K562 (cell line): Measurements from ENCODE around the gene C10orf95. TPM values are rescaled to one million over a fixed set of nuclear protein-coding genes. Genes with fewer than 3 reads are reported as not detected.

ENCODE experiments used
- ATAC-seq: fragments of 200-7000 bp; cut with Tn5 transposase; 3 replicates; pipeline ENCODE4 v1.9.1; 2020; ENCODE audit warnings: moderate library complexity
- BruUV-seq: library from RNA; stranded (reverse); fragments of 400-500 nt; replicated peaks from 2 replicates; lab custom pipeline; 2021; lab: Mats Ljungman, UMichigan
- CTCF ChIA-PET: fragments of 300-600 bp; formaldehyde crosslinking; extraction: SDS; loops from one replicate; lab custom pipeline; 2021; ENCODE audit warnings: low intra/inter-chr PET ratio; lab: Yijun Ruan, JAX
- POLR2A ChIA-PET: fragments of 300-600, 350-650 bp; sonication (Branson Sonifier 250); formaldehyde crosslinking; extraction: SDS; loops from one replicate; lab custom pipeline; 2021; ENCODE audit warnings: antibody characterized with exemption, inconsistent platforms; lab: Yijun Ruan, JAX
- DNase-seq, 4 experiments: peaks; one replicate each; pipeline versions ENCODE4 v3.0.0 to v3.0.0-alpha.2; 2011 to 2018; ENCODE audit warnings: low spot score in 3 of 4, mixed read lengths in 3 of 4; ENCODE audit errors: extremely low read depth in 1 of 4
- FAIRE-seq: peaks from 2 replicates; lab custom pipeline; 2011; peaks lifted over from hg19 to GRCh38; lab: Jason Lieb, UNC
- H2AFZ ChIP-seq: 2 replicates; pipeline ENCODE4 v1.6.0; 2011; ENCODE audit warnings: low read depth, low read length, control low read depth, inconsistent platforms
- H3K27ac ChIP-seq: fragments of 200-600 bp; 3 replicates; pipeline ENCODE4 v1.8.0; 2011; ENCODE audit warnings: low read depth, mild to moderate bottlenecking, control low read depth, inconsistent platforms, low read length, moderate library complexity, mixed read lengths; ENCODE audit errors: extremely low read depth
- H3K27me3 ChIP-seq, 2 experiments: fragments of 300-600 bp in 1 of 2; 2 replicates in 1 of 2; 3 replicates in 1 of 2; pipeline versions ENCODE4 v1.6.0 to v1.8.0; 2011; ENCODE audit warnings: inconsistent platforms in 2 of 2, low read length in 2 of 2, mild to moderate bottlenecking in 1 of 2, mixed read lengths in 1 of 2, moderate library complexity in 1 of 2; ENCODE audit not compliant: control insufficient read depth in 2 of 2, insufficient read depth in 2 of 2
- H3K36me3 ChIP-seq: fragments of 300-600 bp; 3 replicates; pipeline ENCODE4 v1.8.0; 2011; ENCODE audit warnings: mild to moderate bottlenecking, low read length, inconsistent platforms; ENCODE audit not compliant: control insufficient read depth, insufficient read depth
- H3K4me1 ChIP-seq, 2 experiments: fragments of 200-600 bp in 1 of 2; replicated peaks in 1 of 2; 2 replicates in 1 of 2; 3 replicates in 1 of 2; pipeline versions ENCODE4 v1.5.1 to v1.8.0; 2011; ENCODE audit warnings: inconsistent platforms in 2 of 2, low read length in 2 of 2, mild to moderate bottlenecking in 1 of 2, mixed read lengths in 1 of 2, moderate library complexity in 1 of 2; ENCODE audit not compliant: control insufficient read depth in 2 of 2, insufficient read depth in 2 of 2
- H3K4me2 ChIP-seq: 2 replicates; pipeline ENCODE4 v1.6.1; 2011; ENCODE audit warnings: low read length, control low read depth, inconsistent platforms, mixed read lengths; ENCODE audit not compliant: insufficient read depth
- H3K4me3 ChIP-seq: fragments of 200-600 bp; sonication (generic), shearing (Covaris generic); 2 replicates; pipeline ENCODE4 v1.5.1; 2016; ENCODE audit warnings: control low read depth, inconsistent platforms
- H3K79me2 ChIP-seq: fragments of 200-600 bp; 3 replicates; pipeline ENCODE4 v1.8.0; 2011; ENCODE audit warnings: low read length, inconsistent platforms; ENCODE audit not compliant: control insufficient read depth, insufficient read depth
- H3K9ac ChIP-seq, 2 experiments: 2 replicates each; pipeline versions ENCODE4 v1.6.0 to v1.6.1; 2011; ENCODE audit warnings: low read depth in 2 of 2, low read length in 2 of 2, control low read depth in 1 of 2, inconsistent platforms in 1 of 2, mild to moderate bottlenecking in 1 of 2, mixed read lengths in 1 of 2; ENCODE audit not compliant: insufficient read depth in 1 of 2
- H3K9me1 ChIP-seq: one replicate; pipeline ENCODE4 v1.6.0; 2011; ENCODE audit warnings: inconsistent platforms, mild to moderate bottlenecking, low read length, moderate library complexity; ENCODE audit not compliant: control insufficient read depth, insufficient read depth
- H3K9me3 ChIP-seq: replicated peaks from 2 replicates; pipeline ENCODE4 v1.5.1; 2011; ENCODE audit warnings: low read depth, low read length, inconsistent platforms; ENCODE audit not compliant: control insufficient read depth, insufficient read depth
- H4K20me1 ChIP-seq: replicated peaks from 2 replicates; pipeline ENCODE4 v1.6.1; 2011; ENCODE audit warnings: low read length, inconsistent platforms, mixed read lengths; ENCODE audit not compliant: control insufficient read depth, insufficient read depth
- ATF1 ChIP-seq, 2 experiments: fragments of 450-650 bp in 1 of 2; IDR thresholded peaks; 2 replicates each; pipeline ENCODE4 v1.6.1; 2016; ENCODE audit warnings: missing compliant biosample characterization in 1 of 2, missing genetic modification characterization in 1 of 2
- ETV5 ChIP-seq: sonication (generic); formaldehyde crosslinking; IDR thresholded peaks from 2 replicates; pipeline ENCODE4 v1.4.0; 2020; ENCODE audit warnings: low read depth, mild to moderate bottlenecking, missing genetic modification reagents
- GABPB2 ChIP-seq: fragments of 250-450 bp; sonication (Bioruptor Pico); conservative IDR thresholded peaks from 2 replicates; pipeline ENCODE4 v1.5.1; 2021; ENCODE audit warnings: mild to moderate bottlenecking
- KLF10 ChIP-seq: fragments of 250-450 bp; sonication (Bioruptor Pico); IDR thresholded peaks from 2 replicates; pipeline ENCODE4 v1.6.1; 2021; ENCODE audit warnings: matching md5 sums
- KLF13 ChIP-seq: fragments of 450-650 bp; IDR thresholded peaks from 2 replicates; pipeline ENCODE4 v1.6.1; 2016; ENCODE audit warnings: missing genetic modification characterization, low read depth, mild to moderate bottlenecking, missing compliant biosample characterization, moderate library complexity, borderline replicate concordance
- POLR2AphosphoS5 ChIP-seq: IDR thresholded peaks from 2 replicates; pipeline ENCODE4 v1.6.1; 2011; ENCODE audit warnings: mild to moderate bottlenecking, low read depth, low read length, moderate library complexity; ENCODE audit not compliant: control insufficient read depth, insufficient read depth
- POLR2B ChIP-seq: fragments of 450-650 bp; IDR thresholded peaks from 2 replicates; pipeline ENCODE4 v1.6.1; 2018; ENCODE audit warnings: low read depth; ENCODE audit not compliant: partially characterized antibody
- TAF15 ChIP-seq: fragments of 200-400 bp; formaldehyde crosslinking; IDR thresholded peaks from 2 replicates; pipeline ENCODE4 v1.6.1; 2017; ENCODE audit warnings: mild to moderate bottlenecking, low read depth, low read length, moderate library complexity
- TBP ChIP-seq: optimal IDR thresholded peaks from 2 replicates; pipeline ENCODE3; 2011; ENCODE audit warnings: low read depth, low read length, improper control_type of control experiment
- ZFP36 ChIP-seq: fragments of 150-350 bp; IDR thresholded peaks from 2 replicates; pipeline ENCODE4 v1.6.1; 2018; ENCODE audit warnings: low read length, low read depth; ENCODE audit not compliant: partially characterized antibody
- ZNF699 ChIP-seq: fragments of 250-450 bp; sonication (Bioruptor Pico); IDR thresholded peaks from 2 replicates; pipeline ENCODE4 v1.8.0; 2021; ENCODE audit warnings: mild to moderate bottlenecking, moderate library complexity; ENCODE audit not compliant: insufficient replicate concordance
- whole genome bisulfite sequencing: fragments of 100-300 bp; shearing (Covaris generic); methylation state at CpG from one replicate; pipeline ENCODE4 v1.1.6; 2016; ENCODE audit warnings: low coverage, mixed read lengths; ENCODE audit not compliant: insufficient coverage; ENCODE audit errors: missing lambda C conversion rate; 5-methylcytosine and 5-hydroxymethylcytosine counted together
- in situ Hi-C: fragments of 300-500 bp; cut with MboI; formaldehyde crosslinking; loops from 4 replicates; pipeline ENCODE4 v1.15.0; 2018; ENCODE audit warnings: inconsistent platforms, mixed read lengths
- intact Hi-C: fragments of 100-400 bp; cut with micrococcal nuclease; formaldehyde crosslinking; loops from 2 replicates; pipeline ENCODE4 v1.14.2; 2022
- polyA plus RNA-seq, 8 experiments: library from polyadenylated mRNA; depleted of rRNA in 4 of 8; stranded (reverse) in 5 of 8; unstranded in 3 of 8; fragments of >200 nt; fragmentation: Nextera tagmentation in 2 of 8; fragmentation: Illumina TruSeq in 1 of 8; extraction: Ambion mirVana in 2 of 8; extraction: Trizol in 1 of 8; gene quantifications; 2 replicates each; pipeline versions ENCODE4 v1.2.1 to v1.2.3, GENCODE V29; 2011 to 2014; ENCODE audit warnings: inconsistent platforms in 1 of 8, missing spikeins in 1 of 8
- total RNA-seq, 7 experiments: library from RNA; depleted of rRNA in 6 of 7; stranded (reverse); fragments of >200 nt in 6 of 7; fragmentation: Illumina TruSeq in 2 of 7; extraction: Trizol in 2 of 7; gene quantifications; 2 replicates each; pipeline versions ENCODE4 v1.2.1 to v1.2.3, GENCODE V29; 2011 to 2021; ENCODE audit warnings: low replicate concordance in 1 of 7
- TF ChIP-seq, protein P1 (sequence below): fragments of 450-650 bp; IDR thresholded peaks from 2 replicates; pipeline ENCODE4 v1.6.1; 2017; ENCODE audit warnings: mild to moderate bottlenecking, moderate library complexity
- TF ChIP-seq, protein P2 (sequence below): fragments of 250-450 bp; sonication (Bioruptor Pico); IDR thresholded peaks from 2 replicates; pipeline ENCODE4 v1.5.0; 2020; ENCODE audit warnings: mild to moderate bottlenecking
- TF ChIP-seq, protein P3 (sequence below), 2 experiments: fragments of 450-650 bp; conservative IDR thresholded peaks; 2 replicates each; pipeline ENCODE4 v1.6.1; 2017; ENCODE audit warnings: mild to moderate bottlenecking in 2 of 2, moderate library complexity in 2 of 2

C10orf95 gene
- total and polyA plus RNA-seq, 9 of the 15 experiments (the other 6 are each of a cell fraction or from before 2014, with no cell fraction given): 0.03 to 0.41 (median 0.17) TPM; not detected in 1

DNA sequence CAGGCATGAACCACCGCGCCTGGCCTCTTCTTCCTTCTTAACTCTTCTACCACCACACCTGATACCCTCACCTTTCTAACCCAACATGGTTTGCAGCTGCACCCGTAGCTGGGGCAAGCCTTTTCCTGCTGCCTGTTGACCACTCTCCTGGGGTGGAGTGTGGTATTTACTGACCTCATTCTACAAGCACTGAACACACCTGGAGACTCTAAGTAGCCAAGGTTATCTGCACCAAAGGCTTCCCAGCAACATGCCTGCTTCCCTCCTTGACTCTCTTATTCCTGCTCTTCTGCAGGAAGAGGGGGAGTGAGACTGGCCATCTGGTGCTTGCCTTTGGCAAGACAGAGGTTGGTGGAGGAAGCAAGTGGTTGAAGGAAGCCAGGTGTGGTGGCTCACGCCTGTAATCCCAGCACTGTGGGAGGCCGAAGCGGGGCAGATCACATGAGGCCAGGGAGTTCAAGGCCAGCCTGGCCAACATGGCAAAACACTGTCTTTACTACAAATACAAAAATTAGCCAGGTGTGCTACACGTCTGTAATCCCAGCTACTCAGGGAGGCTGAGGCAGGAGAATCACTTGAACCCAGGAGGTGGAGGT lies 41.1 kb upstream of the C10orf95 start:
- TF ChIP-seq ZNF699 (CRISPR knock-in tag) (no peak), TAF15 (no peak), POLR2B (no peak), ZFP36 (no peak), TBP (no peak), ETV5 (no peak), KLF10 (CRISPR knock-in tag) (no peak), POLR2AphosphoS5 (no peak), KLF13 (tag) (no peak), GABPB2 (no peak), ATF1 (CRISPR knock-in tag; IDR thresholded peaks at IDR 0.05) (no peak), ATF1 (tag; IDR thresholded peaks at IDR 0.05) (no peak)
- TF ChIP-seq, protein P1, sequence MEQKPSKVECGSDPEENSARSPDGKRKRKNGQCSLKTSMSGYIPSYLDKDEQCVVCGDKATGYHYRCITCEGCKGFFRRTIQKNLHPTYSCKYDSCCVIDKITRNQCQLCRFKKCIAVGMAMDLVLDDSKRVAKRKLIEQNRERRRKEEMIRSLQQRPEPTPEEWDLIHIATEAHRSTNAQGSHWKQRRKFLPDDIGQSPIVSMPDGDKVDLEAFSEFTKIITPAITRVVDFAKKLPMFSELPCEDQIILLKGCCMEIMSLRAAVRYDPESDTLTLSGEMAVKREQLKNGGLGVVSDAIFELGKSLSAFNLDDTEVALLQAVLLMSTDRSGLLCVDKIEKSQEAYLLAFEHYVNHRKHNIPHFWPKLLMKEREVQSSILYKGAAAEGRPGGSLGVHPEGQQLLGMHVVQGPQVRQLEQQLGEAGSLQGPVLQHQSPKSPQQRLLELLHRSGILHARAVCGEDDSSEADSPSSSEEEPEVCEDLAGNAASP: no peak
- TF ChIP-seq, protein P2, sequence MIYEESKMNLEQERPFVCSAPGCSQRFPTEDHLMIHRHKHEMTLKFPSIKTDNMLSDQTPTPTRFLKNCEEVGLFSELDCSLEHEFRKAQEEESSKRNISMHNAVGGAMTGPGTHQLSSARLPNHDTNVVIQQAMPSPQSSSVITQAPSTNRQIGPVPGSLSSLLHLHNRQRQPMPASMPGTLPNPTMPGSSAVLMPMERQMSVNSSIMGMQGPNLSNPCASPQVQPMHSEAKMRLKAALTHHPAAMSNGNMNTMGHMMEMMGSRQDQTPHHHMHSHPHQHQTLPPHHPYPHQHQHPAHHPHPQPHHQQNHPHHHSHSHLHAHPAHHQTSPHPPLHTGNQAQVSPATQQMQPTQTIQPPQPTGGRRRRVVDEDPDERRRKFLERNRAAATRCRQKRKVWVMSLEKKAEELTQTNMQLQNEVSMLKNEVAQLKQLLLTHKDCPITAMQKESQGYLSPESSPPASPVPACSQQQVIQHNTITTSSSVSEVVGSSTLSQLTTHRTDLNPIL (CRISPR knock-in tag): no peak
- TF ChIP-seq, protein P3, sequence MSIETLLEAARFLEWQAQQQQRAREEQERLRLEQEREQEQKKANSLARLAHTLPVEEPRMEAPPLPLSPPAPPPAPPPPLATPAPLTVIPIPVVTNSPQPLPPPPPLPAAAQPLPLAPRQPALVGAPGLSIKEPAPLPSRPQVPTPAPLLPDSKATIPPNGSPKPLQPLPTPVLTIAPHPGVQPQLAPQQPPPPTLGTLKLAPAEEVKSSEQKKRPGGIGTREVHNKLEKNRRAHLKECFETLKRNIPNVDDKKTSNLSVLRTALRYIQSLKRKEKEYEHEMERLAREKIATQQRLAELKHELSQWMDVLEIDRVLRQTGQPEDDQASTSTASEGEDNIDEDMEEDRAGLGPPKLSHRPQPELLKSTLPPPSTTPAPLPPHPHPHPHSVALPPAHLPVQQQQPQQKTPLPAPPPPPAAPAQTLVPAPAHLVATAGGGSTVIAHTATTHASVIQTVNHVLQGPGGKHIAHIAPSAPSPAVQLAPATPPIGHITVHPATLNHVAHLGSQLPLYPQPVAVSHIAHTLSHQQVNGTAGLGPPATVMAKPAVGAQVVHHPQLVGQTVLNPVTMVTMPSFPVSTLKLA (conservative IDR thresholded peaks at IDR 0.05): no peak
- Histone ChIP-seq H2AFZ (no peak overlapping the region), H3K4me3 (no peak overlapping the region), H3K79me2 (peaks cover 45% of the 10 kb centered on the region), H3K4me1 (no peaks in the 10 kb centered on the region; a peak in 1 of 5 replicates), H4K20me1 (0 out of 2 replicates have a peak, but pooled peaks cover 3% of the 10 kb centered on the region), H3K27me3 (no peaks in the 10 kb centered on the region), H3K27ac (no peak overlapping the region), H3K4me2 (no peak overlapping the region), H3K9me1 (no peaks in the 10 kb centered on the region), H3K9ac (peak overlapping the region in 1 of 2 experiments; percentile 35; a peak in 1 of 4 replicates), H3K36me3 (peaks cover 40% of the 10 kb centered on the region; the same call in 2 of the 3 replicates), H3K9me3 (no peaks in the 10 kb centered on the region)
- in situ Hi-C loops (no loop called here), intact Hi-C loops (no loop called here)
- no peak for ATAC-seq
- ChIA-PET CTCF (no interaction called here), POLR2A (no interaction called here)
- no TSS peak for BruUV-seq
- no peak for DNase-seq
- FAIRE-seq: no peak
- 88% methylated on average over 5 of the region's 7 CpGs for WGBS
